Activated CD4-positive, alpha-beta T cell treated with anti-CD3 and anti-CD28 coated beads, Interleukin-2, amount 50 U/mL, for 48 hours (primary cell): ENCODE results near the gene MATK.

Experiments
- DNase-seq, 2 experiments: peaks; one replicate each; pipeline ENCODE4 v3.0.0-alpha.2; 2020

MATK gene, protein sequence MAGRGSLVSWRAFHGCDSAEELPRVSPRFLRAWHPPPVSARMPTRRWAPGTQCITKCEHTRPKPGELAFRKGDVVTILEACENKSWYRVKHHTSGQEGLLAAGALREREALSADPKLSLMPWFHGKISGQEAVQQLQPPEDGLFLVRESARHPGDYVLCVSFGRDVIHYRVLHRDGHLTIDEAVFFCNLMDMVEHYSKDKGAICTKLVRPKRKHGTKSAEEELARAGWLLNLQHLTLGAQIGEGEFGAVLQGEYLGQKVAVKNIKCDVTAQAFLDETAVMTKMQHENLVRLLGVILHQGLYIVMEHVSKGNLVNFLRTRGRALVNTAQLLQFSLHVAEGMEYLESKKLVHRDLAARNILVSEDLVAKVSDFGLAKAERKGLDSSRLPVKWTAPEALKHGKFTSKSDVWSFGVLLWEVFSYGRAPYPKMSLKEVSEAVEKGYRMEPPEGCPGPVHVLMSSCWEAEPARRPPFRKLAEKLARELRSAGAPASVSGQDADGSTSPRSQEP

DNA sequence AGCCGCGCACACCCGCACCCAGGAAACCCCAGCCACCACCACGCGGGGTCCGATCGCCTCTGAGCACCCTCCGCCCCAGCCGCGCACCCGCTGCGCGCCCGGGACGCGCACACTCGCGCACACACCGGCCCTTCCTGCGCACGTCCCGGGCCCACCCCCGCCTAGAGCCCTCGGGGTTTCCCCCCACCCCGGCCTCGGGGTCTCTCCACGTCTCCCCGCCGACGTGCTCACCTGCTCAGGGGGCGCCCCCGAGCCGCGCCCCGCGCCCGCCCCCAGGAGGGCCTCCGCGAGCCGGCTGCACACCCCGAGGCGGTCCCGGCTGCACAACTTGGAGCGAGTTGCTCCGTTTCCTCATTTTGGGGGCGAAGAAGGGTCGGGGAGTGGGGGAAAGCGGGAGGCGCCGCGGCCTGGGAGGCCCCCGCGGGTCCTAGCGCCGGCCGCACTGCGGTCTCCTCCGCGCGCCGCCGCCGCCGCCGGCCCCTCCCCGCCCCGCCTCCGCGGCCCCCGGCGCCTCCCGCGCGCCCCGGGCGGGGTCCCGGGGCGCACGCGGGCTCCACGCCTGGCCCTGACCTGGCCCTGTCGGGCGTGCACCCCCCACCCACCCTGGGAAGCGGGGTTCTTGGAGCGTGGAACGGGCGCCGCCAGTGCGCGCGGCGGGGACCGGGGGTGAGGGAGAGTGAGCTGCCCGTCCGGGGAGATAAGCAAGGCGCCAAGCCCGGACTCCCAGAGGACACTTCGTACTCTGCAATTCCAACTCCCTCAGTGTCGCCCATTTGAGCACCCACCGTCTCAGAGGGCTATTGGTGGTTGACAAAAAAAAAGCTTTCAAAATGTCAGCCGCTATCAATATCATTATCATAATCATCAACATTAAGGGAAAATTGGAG, at the start of gene MATK:
MATK (minus strand) TSS at position 444 of the 887 bp plus-strand sequence. CDS start 1,246 bp downstream, outside the sequence.
- peak; percentile 31 to 38 for DNase-seq

GRCh38 chr19:3835055-3835435, 48.9 kb upstream of the MATK start:
- DNase-seq = no peak

GRCh38 chr19:3834349-3835054, 48.3 kb upstream of the MATK start:
- DNase-seq = no peak

DNA sequence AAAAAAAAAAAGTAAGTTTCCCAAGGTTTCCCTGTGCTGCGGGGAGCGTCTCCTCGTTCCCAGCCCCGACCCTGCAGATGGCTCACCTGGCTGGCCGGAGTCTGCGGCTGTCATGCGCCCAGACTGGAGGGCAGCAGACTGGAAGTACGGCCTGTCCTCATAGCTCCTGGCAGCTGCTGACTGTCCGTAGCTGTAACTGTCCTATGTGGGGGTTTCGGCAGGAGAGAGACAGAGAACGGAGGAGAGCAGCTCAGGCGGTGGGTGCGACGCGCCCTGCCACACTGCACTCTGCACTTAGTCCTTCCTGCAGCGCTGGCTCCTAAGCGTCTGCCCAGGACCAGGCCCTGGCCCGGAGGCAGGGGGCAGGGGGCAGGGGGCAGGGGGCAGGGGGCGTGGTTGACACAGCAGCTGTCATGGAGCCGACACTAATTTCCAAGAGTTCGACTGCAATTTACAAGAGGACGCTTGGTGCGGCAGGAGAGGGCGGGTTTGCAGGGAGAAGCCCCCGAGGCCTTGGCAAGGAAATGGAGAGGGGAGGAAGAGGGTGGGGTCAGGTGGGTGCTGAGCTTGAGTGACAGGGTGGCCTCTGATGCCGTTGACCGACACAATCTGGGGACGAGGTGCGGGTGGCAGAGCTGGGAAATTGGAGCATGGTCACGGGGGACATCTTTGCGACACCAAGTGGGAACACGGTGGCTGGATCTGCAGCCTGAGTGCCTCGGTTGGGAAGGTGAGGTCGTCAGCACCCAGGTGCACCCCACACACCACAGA, 47.6 kb upstream of the MATK start:
- DNase-seq = no peak

DNA sequence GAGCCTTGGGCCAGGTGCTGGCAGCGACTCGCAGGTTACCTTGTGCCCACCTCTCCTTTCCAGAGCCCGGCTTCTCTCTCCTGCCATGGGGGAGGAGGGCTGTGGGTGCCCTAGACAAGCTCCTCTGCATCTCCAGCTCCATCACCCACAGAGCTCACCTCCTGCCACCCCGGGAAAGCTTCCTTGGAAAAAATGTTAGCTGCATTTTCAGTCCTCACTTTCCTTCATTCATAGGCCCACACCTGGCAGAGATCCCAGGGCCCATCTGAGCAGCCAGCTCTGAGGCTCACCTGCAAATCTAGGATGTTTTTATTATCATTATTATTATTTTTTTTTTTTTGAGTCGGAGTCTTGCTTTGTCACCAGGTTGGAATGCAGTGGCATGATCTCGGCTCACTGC, 45.8 kb upstream of the MATK start:
- DNase-seq = no peak

GRCh38 chr19:3831601-3832000, 45.4 kb upstream of the MATK start:
- no peak for DNase-seq

GRCh38 chr19:3830621-3831589, 44.7 kb upstream of the MATK start:
- no peak for DNase-seq

DNA sequence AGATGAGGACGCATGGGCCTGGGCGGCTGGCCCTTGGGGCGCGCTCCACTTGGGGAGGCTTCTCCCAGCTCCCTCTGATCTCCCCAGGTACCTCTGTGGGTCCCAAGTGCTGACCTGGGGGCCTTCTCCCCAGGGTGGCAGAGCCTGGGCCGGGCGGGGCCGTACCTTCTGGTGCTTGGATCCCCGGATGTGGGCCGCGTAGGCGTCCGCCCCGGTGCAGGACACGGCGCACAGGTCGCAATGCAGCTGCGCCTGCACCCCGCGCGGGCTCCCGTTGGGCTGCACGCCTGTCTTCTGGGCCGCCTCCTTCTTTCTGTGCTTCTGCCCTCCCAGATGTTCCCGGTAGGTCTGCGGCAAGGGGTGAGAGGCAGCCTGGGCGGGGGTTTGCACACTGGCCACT, 41.1 kb upstream of the MATK start:
- no peak for DNase-seq

DNA sequence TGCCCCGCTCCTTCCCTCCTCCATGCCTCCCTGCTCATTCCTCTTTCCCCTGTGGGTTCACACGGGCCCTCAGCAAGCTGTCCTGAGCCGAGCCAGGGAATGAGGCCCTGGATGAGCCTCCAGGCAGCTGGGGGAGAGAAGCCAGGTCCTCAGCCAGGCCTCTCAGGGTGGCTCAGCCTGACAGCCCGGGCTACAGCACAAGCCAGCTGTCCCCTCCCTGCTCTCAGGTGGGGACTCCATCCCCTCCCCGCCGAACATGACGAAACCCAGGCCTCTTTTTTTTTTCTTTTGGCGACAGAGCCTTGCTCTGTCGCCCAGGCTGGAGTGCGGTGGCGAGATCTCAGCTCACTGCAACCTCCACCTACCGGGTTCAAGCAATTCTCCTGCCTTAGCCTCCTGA, 40.0 kb upstream of the MATK start:
- no peak for DNase-seq

DNA sequence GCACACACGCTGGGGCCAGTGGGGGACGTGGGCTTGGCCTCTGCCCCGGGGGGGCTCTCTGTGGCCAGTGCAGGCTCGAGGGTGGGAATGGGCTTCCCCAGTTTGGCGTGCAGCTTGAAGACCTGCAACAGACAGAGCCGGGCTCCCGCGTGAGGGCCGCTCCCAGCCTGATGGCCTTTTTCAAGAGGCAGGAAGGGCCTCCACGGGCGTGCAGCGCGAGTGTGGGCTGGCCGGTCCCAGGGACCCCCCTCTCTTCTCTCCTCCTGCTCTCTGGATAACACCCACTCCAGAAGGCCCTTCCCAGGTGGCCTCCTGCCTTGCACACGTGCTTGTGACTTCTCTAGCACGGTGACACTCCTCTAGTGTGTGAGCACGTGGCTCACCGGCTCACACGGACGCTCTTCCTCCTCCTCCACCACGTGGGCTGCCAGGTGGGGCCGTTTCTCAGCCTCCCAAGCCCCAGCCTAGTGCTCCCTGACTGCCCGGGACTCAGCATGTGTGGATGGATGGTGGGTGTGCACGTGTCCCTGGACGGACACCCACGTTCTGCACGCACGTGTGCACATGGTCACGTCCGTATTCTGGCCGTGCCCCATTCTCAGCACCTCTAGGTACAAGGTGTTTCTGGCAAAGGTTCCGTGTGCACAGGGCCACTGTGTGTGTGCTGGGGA, 39.2 kb upstream of the MATK start:
- no peak for DNase-seq

DNA sequence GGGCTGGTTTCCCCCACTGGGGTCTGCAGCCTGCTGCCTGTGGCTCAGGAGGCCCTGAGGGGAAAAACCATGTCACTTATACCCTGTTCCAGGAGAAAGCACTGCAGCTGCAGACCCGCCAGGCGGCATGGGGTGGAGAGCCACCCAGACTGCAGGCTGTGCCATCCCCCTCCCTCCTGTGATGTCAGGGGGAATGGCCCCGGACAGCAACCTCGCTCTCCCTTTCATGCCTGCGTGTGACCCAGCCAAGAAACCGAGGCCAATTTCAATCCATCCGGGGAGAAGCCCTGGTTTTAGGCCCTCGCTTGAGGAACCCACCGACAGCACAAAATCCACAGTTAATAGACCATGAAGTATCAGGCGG, 37.2 kb upstream of the MATK start:
- no peak for DNase-seq

- DNase-seq = no peak
These were observed 36.6 kb upstream of the MATK start for GRCh38 chr19:3822683-3823349.

DNA sequence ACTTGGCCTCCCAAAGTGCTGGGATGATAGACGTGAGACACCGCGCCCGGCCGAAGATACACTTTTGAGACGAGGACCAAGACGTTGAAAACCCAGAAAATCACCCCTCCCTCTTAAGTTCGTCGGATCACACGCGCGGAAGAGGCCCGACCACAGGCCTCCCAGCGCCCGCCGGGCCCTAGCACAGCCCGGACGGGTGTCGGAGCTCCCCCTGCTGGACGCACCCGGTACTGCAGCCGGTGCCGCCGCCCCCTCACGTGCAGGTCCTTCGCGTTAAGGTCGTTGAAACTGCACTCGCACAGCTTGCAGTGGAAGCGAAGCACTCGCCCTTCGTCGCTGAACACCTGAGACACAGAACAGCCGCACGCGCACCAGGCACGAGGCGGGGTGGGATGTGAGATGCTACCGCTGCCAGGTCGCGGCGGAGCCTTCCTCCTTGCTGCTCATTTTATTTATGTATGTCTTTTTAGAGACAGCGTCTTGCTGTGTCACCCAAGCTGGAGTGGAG, 35.7 kb upstream of the MATK start:
- DNase-seq = peak; percentile 94

DNA sequence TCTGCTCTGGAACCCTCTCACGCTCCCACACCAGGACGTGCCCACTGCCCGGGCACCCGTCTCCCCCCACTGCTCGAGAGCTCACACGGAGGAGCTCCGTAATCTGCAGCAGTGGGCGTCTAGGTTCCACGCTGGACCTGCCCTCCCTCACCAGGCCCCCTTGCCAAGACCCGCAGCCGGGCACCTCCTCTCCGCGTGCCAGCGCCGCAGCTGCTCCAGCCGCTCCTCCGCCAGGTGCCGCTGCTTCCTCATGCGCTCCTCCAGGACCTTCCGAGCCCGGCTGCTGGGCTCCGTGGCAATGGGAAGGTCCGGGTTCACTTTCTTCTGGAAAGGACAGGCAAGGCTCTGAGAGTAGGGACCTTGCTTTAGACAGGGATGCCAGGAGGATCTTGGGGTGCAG, 35.0 kb upstream of the MATK start:
- no peak for DNase-seq

- no peak for DNase-seq
These were observed 33.8 kb upstream of the MATK start for GRCh38 chr19:3819989-3820388.

GRCh38 chr19:3818918-3819317, 32.7 kb upstream of the MATK start:
- no peak for DNase-seq

DNA sequence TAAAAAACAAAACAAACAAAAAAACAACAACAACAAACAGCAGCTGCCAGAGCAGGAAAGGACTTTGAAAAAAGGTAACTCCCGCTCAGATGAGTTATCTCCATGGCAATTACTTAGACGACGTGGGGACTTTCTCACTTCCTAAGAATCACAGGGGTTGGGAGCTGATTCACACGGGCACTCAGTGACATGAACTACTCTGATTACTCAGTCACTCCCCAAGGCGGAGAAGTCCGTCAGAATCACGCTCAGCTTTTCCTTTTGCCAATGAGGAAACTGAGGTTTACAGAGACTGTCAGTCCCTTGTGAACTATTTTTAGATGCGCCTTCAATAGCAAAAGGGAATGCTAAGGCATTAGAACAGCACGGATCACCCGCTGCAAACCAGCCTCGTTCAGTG, 32.3 kb upstream of the MATK start:
- peak; percentile 57 to 66 for DNase-seq

DNA sequence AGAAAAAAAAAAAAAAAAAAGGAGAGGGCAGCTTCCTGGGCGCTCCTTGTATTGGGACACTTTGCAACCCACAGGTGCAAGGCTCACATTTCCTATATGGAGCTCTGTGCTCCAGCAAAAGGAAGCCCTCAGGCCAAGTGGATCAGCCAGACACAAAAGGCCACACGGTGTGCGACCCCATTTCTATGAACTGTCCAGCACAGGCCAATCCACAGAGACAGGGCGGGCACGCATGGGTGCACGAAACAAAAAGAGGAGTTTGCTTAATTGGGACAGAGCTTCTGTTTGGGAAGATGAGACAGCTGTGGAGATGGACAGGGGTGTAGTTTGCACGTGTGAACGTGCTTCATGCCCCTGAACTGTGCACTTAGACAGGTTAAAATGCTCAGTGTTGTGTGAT, 31.6 kb upstream of the MATK start:
- DNase-seq = no peak

- DNase-seq = no peak
These were observed 30.5 kb upstream of the MATK start for GRCh38 chr19:3816566-3817218.
